ENCODE data around the gene MED4. TPM values are rescaled to one million over a fixed set of nuclear protein-coding genes. Genes with fewer than 3 reads are reported as not detected.
"Not testable (repeated sequence)": the region's sequence is repeated elsewhere in the genome, so short reads cannot be mapped to it uniquely, and the experiment has no call there.

The MED4 gene
- polyA plus RNA-seq, 1 donor: 52.3 TPM

GRCh38 chr13:48094404-48094780 is 512 bp downstream of the MED4 start:
- DNase-seq (ENCODE audit: low read depth): no peak

DNA sequence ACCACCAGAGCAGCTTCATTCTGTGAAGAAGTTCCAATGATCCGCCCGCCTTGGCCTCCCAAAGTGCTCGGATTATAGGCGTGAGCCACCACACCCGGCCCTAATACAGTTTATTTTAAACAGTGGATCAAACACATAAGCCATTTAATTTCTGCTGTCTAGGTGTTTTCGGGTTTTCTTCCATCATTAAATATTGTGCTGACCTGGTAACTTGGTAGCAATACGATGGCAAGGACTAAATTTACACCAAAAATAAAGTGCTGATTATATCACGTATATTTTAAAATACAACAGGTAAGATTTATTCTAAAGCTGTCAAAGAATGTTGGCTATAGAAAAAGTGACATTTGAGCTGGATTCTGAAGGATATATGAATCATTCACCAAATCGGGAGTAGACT is 1.3 kb downstream of the MED4 start:
- no peak for DNase-seq (ENCODE audit: low read depth)

- no peak for DNase-seq (ENCODE audit: low read depth)
Observed at GRCh38 chr13:48086272-48086671, 8.6 kb downstream of the MED4 start.

- no peak for DNase-seq (ENCODE audit: low read depth)
Observed at GRCh38 chr13:48081739-48082138, 13.2 kb downstream of the MED4 start.

GRCh38 chr13:48078251-48078656 is 16.6 kb downstream of the MED4 start:
- no peak for DNase-seq (ENCODE audit: low read depth)

DNA sequence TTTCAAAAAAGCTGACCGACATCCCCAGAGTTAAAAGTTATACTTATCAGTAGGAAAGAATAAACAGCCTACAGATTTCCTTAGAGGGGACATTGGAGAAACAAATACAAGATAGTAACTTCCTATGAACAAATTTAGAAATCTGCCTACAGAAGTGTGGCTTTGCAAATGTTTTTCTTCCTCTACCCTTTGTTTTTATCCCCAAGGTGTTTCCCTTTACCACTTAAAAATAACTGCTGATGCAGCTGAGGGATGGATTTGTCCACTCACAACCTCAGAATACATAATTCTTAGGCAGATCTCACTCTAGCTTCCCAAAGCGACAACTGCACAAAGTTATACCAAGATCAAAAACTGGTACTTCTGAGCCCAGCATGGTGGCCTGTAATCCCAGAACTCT is 20.9 kb downstream of the MED4 start:
- DNase-seq (ENCODE audit: low read depth): no peak

DNA sequence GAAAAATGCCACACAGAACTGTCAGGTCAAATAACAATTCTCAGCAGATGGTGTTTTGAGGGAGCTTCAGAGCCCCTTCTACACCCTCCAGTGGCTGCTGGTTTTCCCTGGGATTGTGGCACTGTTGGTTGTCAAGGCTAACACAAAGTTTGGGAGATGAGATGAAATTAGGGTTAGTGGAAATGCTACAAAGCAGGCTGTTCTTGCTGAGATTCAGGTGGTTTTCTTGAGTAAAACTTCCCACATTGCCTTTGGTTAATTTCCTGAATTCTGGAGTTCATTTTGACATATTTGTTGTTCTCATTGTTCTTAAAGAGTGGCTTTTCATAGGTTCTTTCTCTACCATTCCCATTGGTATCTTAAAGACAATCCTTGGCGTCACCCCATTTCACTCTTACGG is 22.1 kb downstream of the MED4 start:
- DNase-seq (ENCODE audit: low read depth): no peak

DNA sequence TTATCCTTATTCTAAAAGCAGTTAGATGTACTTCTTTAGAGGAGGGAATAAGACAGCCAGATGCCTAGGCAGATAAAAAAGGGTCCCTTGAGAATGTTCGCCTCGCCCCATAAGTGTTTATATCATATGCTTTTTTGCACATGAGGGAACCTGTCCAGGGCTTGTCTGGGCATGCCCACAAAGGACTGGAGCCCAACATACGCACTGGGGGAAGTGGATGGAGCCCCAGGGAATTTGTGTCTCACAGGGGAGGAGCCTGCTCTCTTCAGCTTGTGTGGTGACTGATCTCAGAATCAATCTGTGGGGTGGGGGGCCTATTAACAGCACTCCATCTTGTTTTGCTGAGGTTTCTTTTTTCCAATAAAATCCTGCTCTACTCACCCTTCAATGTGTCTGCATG is 22.6 kb downstream of the MED4 start:
- DNase-seq (ENCODE audit: low read depth): no peak

GRCh38 chr13:48070942-48071341 is 24.0 kb downstream of the MED4 start:
- no peak for DNase-seq (ENCODE audit: low read depth)

- no peak for DNase-seq (ENCODE audit: low read depth)
Observed at GRCh38 chr13:48069573-48069972, 25.3 kb downstream of the MED4 start.

GRCh38 chr13:48068952-48069351 is 26.0 kb downstream of the MED4 start:
- no peak for DNase-seq (ENCODE audit: low read depth)

DNA sequence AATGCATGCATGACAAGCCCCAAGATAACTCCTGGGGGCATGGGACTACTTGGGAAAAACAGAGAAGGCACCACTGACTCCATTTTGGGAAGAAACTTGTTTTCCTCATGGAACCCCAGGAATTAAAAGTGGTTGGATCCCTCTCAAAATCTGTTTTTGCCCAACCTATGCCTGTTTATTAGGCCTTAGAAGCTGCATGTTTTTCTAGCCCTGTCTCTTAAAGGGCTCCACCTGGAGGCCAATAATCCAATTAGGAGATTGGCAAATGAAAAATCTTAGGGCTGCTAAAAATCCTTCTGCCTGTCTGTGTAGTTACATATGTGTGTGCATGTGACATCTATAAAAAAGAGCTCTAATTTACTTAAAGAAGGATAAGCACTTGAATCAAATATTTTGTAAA is 26.9 kb downstream of the MED4 start:
- DNase-seq (ENCODE audit: low read depth): no peak

DNA sequence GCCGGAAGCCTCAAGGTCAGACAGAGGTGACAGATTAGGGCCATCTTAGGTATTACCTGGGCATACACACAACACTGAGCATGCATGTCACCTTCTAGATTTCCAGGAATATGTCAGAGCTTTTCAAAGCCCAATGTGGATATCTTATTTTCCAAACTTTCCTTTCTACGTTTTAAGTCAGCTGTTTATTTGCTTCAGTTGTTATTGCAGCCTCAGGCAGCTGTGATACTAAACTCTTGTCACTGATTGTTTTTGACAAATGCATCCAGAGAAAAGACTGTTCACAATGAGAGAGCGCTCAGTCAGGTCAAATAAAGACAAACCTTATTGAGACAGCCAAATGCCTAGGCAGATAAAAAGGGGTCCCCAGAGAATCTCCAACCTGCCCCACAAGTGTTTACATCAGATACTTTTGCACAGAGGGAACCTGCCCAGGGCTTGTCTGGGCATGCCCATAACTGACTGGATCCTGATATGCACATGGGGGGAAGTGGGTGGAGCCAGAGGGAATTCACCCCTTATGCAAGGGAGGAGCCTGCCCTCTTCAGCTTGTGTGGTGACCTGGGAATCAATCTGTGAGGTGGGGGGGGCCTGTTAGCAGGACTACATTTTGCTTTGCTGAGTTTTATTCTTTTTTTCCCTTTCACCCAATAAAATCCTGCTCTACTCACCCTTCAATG is 28.5 kb downstream of the MED4 start:
- DNase-seq (ENCODE audit: low read depth): no peak

DNA sequence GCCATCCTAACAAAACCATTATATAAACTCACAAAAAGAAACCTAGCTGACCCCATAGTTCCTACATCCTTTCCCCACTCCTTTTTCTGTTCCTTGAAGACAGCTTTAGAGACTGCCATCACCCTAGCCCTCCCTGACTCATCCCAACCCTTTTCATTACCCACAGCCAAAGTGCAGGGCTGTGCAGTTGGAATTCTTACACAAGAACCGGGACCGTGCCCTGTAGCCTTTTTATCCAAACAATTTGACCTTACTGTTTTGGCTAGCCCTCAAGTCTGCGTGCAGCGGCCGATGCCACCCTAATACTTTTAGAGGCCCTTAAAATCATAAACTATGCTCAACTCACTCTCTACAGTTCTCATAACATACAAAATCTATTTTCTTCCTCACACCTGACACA is 35.0 kb downstream of the MED4 start:
- DNase-seq (ENCODE audit: low read depth): not testable (repeated sequence)

DNA sequence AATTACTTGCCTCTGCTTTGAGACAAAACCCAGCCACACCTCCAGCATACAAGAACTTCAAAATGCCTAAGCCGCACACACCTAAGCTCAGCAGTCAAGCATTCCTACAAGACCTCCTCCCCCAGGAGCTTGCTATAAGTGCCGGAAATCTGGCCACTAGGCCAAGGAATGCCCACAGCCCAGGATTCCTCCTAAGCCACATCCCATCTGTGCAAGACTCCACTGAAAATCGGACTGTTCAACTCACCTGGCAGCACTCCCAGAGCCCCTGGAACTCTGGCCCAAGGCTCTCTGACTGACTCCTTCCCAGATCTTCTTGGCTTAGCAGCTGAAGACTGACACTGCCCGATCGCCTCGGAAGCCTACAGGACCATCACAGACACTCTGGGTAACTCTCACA is 36.4 kb downstream of the MED4 start:
- DNase-seq (ENCODE audit: low read depth): not testable (repeated sequence)

- DNase-seq (ENCODE audit: low read depth): no peak
Observed at GRCh38 chr13:48055712-48056111, 39.2 kb downstream of the MED4 start.

GRCh38 chr13:48054601-48055000 is 40.3 kb downstream of the MED4 start:
- no peak for DNase-seq (ENCODE audit: low read depth)

DNA sequence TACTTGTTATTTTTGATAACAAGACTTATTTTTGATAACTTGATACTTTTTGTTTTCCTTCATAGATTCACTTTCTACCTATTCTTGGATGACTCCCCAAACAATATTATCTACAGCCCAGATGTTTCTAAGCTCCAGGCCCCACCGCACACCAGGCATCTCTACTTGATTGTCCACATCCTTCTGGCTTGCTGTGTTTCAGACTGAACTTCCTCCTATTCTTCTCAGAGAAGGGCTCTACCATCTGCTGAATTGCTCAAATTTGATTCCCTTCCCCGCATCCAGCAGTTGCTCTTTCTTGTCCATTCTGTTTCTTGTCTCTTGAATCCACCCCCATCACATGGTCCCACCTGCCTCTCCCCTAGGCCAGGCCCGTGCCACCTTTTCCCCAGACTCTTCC is 44.4 kb downstream of the MED4 start:
- DNase-seq (ENCODE audit: low read depth): no peak

DNA sequence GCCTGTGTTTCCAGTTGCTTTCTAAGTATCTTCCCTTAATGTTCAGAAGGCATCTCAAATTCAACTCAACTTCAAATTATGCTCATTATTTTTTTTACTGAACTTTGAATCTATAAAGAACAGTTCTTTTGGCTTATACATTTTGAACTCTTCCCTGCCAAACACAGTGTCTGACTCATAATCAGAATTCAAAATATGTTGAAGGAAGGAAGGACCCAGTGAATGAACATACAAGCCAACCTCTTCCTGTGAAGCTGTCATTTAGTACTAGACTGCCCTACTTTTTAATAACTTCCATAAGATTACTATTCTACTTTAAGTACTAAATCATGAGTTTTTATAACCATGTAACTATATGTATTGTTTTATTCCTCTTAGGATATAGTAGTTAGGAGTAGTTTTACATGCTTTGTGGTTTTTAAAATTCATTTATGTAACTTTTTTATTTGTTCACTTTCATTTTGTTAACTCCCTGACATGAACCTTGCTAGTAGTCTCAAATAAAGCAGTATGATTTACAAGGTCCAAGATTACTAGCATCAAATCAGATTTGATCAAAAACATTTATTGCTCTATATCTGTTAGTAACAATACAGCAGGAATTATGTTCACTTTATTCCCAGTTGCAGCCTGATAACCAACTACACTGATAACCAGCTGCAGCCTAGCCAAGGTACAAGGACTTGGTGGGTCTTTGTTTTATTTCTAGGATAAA is 51.0 kb downstream of the MED4 start:
- no peak for DNase-seq (ENCODE audit: low read depth)

DNA sequence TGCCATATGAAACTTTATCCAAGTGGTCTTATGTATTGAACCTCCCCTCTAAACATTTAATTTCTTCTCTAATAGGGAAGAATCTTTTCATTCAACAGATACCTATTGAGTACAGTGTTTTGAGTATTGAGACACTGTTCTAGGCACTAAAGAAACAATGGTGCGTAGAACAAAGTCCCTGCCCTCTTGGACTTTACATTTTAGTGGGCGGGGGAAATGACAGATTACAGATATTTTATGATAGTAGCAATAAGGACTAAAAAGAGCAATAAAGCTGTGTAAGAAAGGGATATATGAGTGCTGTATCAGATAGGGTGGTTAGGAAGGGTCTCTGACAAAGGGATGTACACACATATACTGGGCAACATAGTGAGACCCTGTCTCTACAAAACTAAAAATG is 52.0 kb downstream of the MED4 start:
- no peak for DNase-seq (ENCODE audit: low read depth)

- no peak for DNase-seq (ENCODE audit: low read depth)
Observed at GRCh38 chr13:48040896-48041295, 54.0 kb downstream of the MED4 start.

DNA sequence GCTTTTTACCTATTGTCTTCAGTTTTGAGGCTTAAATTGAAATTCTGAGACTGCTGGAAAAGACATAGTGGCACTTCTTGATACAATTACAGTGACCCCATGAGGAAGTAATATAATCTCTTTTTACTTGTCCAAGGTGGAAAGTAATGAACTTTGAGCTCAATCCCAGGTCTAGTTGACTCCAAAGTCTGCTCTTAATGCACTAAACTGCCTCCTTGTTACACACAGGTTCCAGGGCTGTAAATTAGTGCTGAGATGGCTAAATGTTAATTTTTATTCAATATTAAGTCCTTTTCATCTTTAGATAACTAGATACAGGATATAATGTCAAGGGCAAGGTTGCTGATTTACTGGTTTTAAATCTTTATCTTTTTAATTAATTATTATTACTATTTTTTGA is 54.9 kb downstream of the MED4 start:
- no peak for DNase-seq (ENCODE audit: low read depth)

DNA sequence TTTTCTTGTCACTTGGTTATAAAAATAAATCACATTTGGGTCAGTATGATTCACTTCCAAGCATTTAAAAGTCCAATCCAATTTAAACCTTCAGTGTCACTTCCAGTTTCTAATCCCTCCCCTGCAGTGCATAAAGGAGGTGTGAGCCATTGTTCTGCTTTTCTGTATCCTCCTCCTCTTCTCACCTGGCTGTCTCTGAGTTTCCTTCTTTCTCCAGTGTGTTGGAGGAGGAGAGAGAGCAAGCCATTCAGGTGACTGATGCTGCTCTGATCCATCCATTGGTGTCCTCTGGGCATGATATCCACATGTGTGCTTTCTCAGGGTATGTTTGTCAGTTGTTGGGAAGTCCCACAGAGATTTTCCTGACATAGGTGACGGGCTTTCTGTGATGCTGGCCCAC is 56.1 kb downstream of the MED4 start:
- DNase-seq (ENCODE audit: low read depth): no peak

Data from forelimb muscle (tissue), 1 donor.